OCI-LY3 (cell line): ENCODE measurements around the gene UBTD1.

ENCODE experiments used
- H2AFZ ChIP-seq: fragments of 200-600, 300-600 bp; shearing (Covaris generic); 2 replicates; pipeline ENCODE4 v1.6.0; 2014; ENCODE audit warnings: antibody characterized with exemption, low read depth, low read length
- H3K27ac ChIP-seq: fragments of 200-600, 300-600 bp; sonication (generic); 2 replicates; pipeline ENCODE4 v1.5.1; 2014; ENCODE audit warnings: mild to moderate bottlenecking, low read length, moderate library complexity, mixed read lengths
- H3K27me3 ChIP-seq: fragments of 200-600, 300-600 bp; sonication (generic); 2 replicates; pipeline ENCODE4 v1.6.1; 2014; ENCODE audit warnings: low read depth, low read length, mixed read lengths
- H3K36me3 ChIP-seq: fragments of 200-600, 300-600 bp; sonication (generic); replicated peaks from 2 replicates; pipeline ENCODE3; 2014; ENCODE audit warnings: low read depth, low read length, mixed read lengths
- H3K4me1 ChIP-seq: fragments of 300-600, 200-600 bp; sonication (generic); 2 replicates; pipeline ENCODE4 v1.6.1; 2014; ENCODE audit warnings: low read length, mixed read lengths
- H3K4me2 ChIP-seq: fragments of 200-600, 300-600 bp; sonication (generic); 2 replicates; pipeline ENCODE4 v1.6.1; 2014; ENCODE audit warnings: low read length, mixed read lengths
- H3K4me3 ChIP-seq: fragments of 300-600, 200-600 bp; sonication (generic); 2 replicates; pipeline ENCODE4 v1.5.1; 2014; ENCODE audit warnings: antibody characterized with exemption, mild to moderate bottlenecking, low read length, moderate library complexity
- H3K79me2 ChIP-seq: fragments of 300-600, 200-600 bp; shearing (Covaris generic); 2 replicates; pipeline ENCODE4 v1.6.1; 2014; ENCODE audit warnings: mild to moderate bottlenecking, low read length, mixed read lengths
- H3K9ac ChIP-seq: fragments of 300-600, 200-600 bp; shearing (Covaris generic); 2 replicates; pipeline ENCODE4 v1.6.0; 2014; ENCODE audit warnings: mild to moderate bottlenecking, low read length, moderate library complexity
- H3K9me3 ChIP-seq: fragments of 200-600, 300-600 bp; shearing (Covaris generic); 2 replicates; pipeline ENCODE4 v1.6.1; 2014; ENCODE audit warnings: low read length, mixed read lengths; ENCODE audit not compliant: insufficient read depth
- H4K20me1 ChIP-seq: fragments of 200-600, 300-600 bp; sonication (generic); 2 replicates; pipeline ENCODE4 v1.6.1; 2016; ENCODE audit warnings: low read length, mixed read lengths; ENCODE audit not compliant: insufficient read depth
- EZH2phosphoT487 ChIP-seq: fragments of 200-600 bp; shearing (Covaris generic); IDR thresholded peaks from 2 replicates; pipeline ENCODE4 v1.6.1; 2018; ENCODE audit warnings: antibody characterized with exemption, mixed run types, low read depth
- TF ChIP-seq, protein P1 (sequence below): fragments of 200-600, 300-600 bp; sonication (generic); IDR thresholded peaks from 2 replicates; pipeline ENCODE4 v1.5.1; 2014; ENCODE audit warnings: antibody characterized with exemption, low read length, low read depth

Gene UBTD1

DNA sequence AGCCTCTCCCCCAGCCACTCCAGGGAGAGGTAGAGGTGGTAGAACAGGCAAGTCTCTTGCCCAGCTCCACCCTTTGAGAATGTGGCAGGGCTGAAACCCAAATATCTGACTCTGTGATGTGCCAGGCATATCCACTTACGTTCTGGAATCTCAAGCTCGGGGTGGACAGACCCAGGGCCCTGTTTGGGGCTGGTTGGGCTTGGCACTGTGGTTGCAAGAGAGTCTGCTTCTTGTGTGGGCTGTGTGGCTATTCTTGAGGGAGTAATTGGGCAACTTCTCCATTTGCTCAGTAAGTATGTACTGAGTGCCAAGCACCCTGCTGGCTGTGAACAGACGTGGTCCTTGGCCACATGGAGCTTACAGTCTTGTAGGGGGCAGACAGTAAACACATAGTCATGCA is 4.7 kb downstream of the UBTD1 start:
- no peak overlapping the region for H3K9ac ChIP-seq
- no peaks in the 10 kb centered on the region for H3K36me3 ChIP-seq
- H3K4me2 ChIP-seq, result no peak overlapping the region
- no peak overlapping the region for H2AFZ ChIP-seq
- TF ChIP-seq, protein P1, sequence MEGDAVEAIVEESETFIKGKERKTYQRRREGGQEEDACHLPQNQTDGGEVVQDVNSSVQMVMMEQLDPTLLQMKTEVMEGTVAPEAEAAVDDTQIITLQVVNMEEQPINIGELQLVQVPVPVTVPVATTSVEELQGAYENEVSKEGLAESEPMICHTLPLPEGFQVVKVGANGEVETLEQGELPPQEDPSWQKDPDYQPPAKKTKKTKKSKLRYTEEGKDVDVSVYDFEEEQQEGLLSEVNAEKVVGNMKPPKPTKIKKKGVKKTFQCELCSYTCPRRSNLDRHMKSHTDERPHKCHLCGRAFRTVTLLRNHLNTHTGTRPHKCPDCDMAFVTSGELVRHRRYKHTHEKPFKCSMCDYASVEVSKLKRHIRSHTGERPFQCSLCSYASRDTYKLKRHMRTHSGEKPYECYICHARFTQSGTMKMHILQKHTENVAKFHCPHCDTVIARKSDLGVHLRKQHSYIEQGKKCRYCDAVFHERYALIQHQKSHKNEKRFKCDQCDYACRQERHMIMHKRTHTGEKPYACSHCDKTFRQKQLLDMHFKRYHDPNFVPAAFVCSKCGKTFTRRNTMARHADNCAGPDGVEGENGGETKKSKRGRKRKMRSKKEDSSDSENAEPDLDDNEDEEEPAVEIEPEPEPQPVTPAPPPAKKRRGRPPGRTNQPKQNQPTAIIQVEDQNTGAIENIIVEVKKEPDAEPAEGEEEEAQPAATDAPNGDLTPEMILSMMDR, result no peak
- TF ChIP-seq EZH2phosphoT487, result no peak
- H4K20me1 ChIP-seq, result no peaks in the 10 kb centered on the region
- no peak overlapping the region for H3K4me3 ChIP-seq
- H3K79me2 ChIP-seq, result no peaks in the 10 kb centered on the region
- no peaks in the 10 kb centered on the region for H3K27me3 ChIP-seq
- no peaks in the 10 kb centered on the region for H3K9me3 ChIP-seq
- no peak overlapping the region for H3K27ac ChIP-seq
- no peaks in the 10 kb centered on the region for H3K4me1 ChIP-seq

DNA sequence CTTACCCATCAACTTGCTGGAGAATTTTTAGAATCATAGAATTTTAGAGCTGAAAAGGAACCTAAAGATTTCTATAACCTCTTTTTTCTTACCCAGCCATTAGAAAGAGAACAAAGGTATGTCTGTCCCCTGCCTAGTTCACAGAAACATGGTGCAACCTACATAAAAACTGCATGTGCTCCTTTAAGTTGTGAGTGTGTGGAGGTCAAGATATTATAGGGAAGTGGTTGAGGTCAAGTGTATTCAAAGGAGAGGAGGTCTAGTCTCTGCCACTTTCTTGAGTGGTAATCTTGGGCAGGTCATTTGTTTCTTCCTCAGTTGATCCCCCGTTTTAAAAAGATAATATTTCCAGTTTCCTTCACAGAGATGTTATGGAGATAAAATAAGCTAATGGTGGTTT is 6.4 kb downstream of the UBTD1 start:
- no peaks in the 10 kb centered on the region for H3K4me1 ChIP-seq
- no peaks in the 10 kb centered on the region for H3K36me3 ChIP-seq
- H2AFZ ChIP-seq, result no peak overlapping the region
- no peaks in the 10 kb centered on the region for H3K9me3 ChIP-seq
- no peak overlapping the region for H3K9ac ChIP-seq
- no peaks in the 10 kb centered on the region for H3K27me3 ChIP-seq
- H3K79me2 ChIP-seq, result no peaks in the 10 kb centered on the region
- H3K4me2 ChIP-seq, result no peak overlapping the region
- H3K27ac ChIP-seq, result no peak overlapping the region
- H3K4me3 ChIP-seq, result no peak overlapping the region
- H4K20me1 ChIP-seq, result no peaks in the 10 kb centered on the region
- TF ChIP-seq, protein P1, result no peak

DNA sequence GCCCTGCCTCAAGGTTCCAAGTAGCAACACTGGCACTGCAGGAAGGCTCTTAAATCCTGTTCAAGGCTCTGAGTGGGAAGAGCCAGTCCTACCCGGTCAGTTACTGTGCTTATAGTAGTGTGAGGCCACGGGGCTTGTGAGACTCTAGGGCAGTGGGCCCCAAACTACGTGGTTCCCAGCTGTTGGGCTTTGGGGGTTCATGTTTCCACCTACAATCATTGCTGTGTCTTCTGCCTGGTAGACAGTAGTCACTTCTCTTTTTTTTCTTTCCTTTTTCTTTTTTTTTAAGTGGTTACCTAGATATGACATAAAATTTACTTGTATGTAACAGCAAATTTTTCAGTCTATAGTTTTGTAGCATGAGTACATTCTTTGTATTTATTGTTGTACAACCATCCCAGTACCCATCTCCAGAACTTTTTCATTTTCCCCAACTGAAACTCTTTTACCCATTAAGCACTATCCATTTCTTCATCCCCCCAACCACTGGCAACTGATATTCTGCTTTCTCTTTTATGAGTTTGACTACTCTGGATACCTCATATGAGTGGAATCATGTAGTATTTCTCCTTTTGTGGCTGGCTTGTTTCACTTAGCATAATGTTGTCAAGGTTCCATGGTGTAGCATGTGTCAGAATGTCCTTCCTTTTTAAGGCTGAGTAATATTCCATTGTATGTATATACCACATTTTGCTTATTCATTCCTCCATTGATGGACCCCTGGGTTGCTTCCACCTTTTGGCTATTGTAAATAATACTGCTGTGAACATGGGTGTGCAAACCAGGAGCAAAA is 7.7 kb downstream of the UBTD1 start:
- no peaks in the 10 kb centered on the region for H3K36me3 ChIP-seq
- H3K9ac ChIP-seq, result no peak overlapping the region
- no peaks in the 10 kb centered on the region for H3K9me3 ChIP-seq
- H3K27ac ChIP-seq, result no peak overlapping the region
- H2AFZ ChIP-seq, result no peak overlapping the region
- H3K4me1 ChIP-seq, result no peaks in the 10 kb centered on the region
- H4K20me1 ChIP-seq, result no peaks in the 10 kb centered on the region
- no peaks in the 10 kb centered on the region for H3K27me3 ChIP-seq
- TF ChIP-seq EZH2phosphoT487, result no peak
- TF ChIP-seq, protein P1, result no peak
- H3K79me2 ChIP-seq, result no peaks in the 10 kb centered on the region
- no peak overlapping the region for H3K4me2 ChIP-seq
- H3K4me3 ChIP-seq, result no peak overlapping the region

DNA sequence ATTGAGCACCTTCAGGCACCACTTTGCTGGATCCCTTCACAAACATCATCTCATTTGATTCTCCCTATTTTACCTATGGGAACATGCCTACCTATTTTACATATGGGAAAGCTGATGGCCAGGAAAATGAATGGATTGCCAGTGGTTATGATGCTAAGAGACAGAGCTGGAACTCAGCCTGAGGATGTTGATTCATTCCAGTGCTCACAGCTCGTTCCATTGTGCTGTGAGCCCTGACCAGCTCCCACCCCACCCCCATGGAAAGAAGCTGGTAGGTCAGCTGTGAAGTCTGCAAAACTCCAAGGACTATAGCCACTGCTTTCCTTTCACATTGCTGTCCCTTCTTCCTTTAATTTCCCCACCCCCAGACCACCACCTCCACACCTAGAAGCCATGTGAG is 9.6 kb downstream of the UBTD1 start:
- Histone ChIP-seq H3K27me3 (no peaks in the 10 kb centered on the region), H3K4me3 (no peak overlapping the region), H4K20me1 (no peaks in the 10 kb centered on the region), H2AFZ (no peak overlapping the region), H3K36me3 (no peaks in the 10 kb centered on the region), H3K4me1 (no peaks in the 10 kb centered on the region), H3K4me2 (no peak overlapping the region), H3K9me3 (no peaks in the 10 kb centered on the region), H3K9ac (no peak overlapping the region), H3K27ac (no peak overlapping the region), H3K79me2 (no peaks in the 10 kb centered on the region)
- no peak for TF ChIP-seq EZH2phosphoT487
- TF ChIP-seq, protein P1, result no peak
